Measurements from ENCODE around the gene LIMK2.

GRCh38 chr22:31177420-31178162 lies 34.5 kb upstream of the LIMK2 start:
- TF ChIP-seq POLR2A (IDR thresholded peaks at IDR 0.05; ENCODE audit: low read length) (no peak), GATA1 (IDR thresholded peaks at IDR 0.05; ENCODE audit: low read depth, low read length) (no peak)
